ENCODE results near the gene CYP2U1. TPM values are rescaled to one million over a fixed set of nuclear protein-coding genes. Genes with fewer than 3 reads are reported as not detected.

CYP2U1 gene
- polyA plus RNA-seq (2012; rRNA removed) = 2.0 and 2.8 TPM in 2 replicates
- 3.3 and 3.5 TPM in 2 replicates for polyA plus RNA-seq (2012; cell fraction: cytosol; rRNA removed)
- 1.3 and 2.5 TPM in 2 replicates for polyA plus RNA-seq (2012; cell fraction: nucleus; rRNA removed)

GRCh38 chr4:107930821-107931774 lies at the start of gene CYP2U1:
TSS of gene CYP2U1 (plus strand) at chr4:107931549. CDS start at chr4:107931644, 95 bp downstream.
- H3K27ac ChIP-seq (ENCODE audit: low read depth in 2 of 2, low read length in 1 of 2) = peak within 1 kb of the TSS in 1 of 2 experiments; percentile 82; a peak in 2 of 4 replicates
- TF ChIP-seq ZBTB33 (IDR thresholded peaks at IDR 0.05; ENCODE audit: borderline replicate concordance, low read depth) = no peak
- 0 out of 2 replicates have a peak, but pooled peaks have one; percentile 48 for TF ChIP-seq MXI1 (IDR thresholded peaks at IDR 0.05; ENCODE audit: low read depth, low read length)
- TF ChIP-seq NRF1 (IDR thresholded peaks at IDR 0.05; ENCODE audit: low read depth, low read length) = peak; percentile 52
- TF ChIP-seq RCOR1 (IDR thresholded peaks at IDR 0.05; ENCODE audit: low read length) = 0 out of 2 replicates have a peak, but pooled peaks have one; percentile 30
- peak; percentile 63; the same call in 1 of the 2 replicates for TF ChIP-seq TAF1 (IDR thresholded peaks at IDR 0.05; ENCODE audit: borderline replicate concordance, low read depth, low read length)
- peak; percentile 11; the same call in 1 of the 2 replicates for TF ChIP-seq SIN3A (IDR thresholded peaks at IDR 0.05; ENCODE audit: borderline replicate concordance, low read depth, low read length)
- no peak for TF ChIP-seq CTCF (IDR thresholded peaks at IDR 0.05)
- TF ChIP-seq MAX (IDR thresholded peaks at IDR 0.05; ENCODE audit: low read depth) = peak; percentile 61
- TF ChIP-seq, protein P1, sequence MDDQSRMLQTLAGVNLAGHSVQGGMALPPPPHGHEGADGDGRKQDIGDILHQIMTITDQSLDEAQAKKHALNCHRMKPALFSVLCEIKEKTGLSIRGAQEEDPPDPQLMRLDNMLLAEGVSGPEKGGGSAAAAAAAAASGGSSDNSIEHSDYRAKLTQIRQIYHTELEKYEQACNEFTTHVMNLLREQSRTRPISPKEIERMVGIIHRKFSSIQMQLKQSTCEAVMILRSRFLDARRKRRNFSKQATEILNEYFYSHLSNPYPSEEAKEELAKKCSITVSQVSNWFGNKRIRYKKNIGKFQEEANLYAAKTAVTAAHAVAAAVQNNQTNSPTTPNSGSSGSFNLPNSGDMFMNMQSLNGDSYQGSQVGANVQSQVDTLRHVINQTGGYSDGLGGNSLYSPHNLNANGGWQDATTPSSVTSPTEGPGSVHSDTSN (IDR thresholded peaks at IDR 0.05) = peak; percentile 64
- H3K9ac ChIP-seq = peak within 1 kb of the TSS; percentile 64
- H3K9me3 ChIP-seq = no peaks in the 10 kb centered on the region
- no peaks in the 10 kb centered on the region for H3K79me2 ChIP-seq (ENCODE audit: insufficient read depth)
- H3K27me3 ChIP-seq (ENCODE audit: insufficient read depth) = no peaks in the 10 kb centered on the region
- ChIA-PET POLR2A (interaction anchor here (1.2 kb wide), 1 partner anchor 689 kb away, joined by 4 read pairs; the partner anchor contains the start of gene RPL34), CTCF (interaction anchor here (0.7 to 1.9 kb wide), 6 partner anchors 11 to 734 kb away, joined by 3 to 10 read pairs (median 4); no protein-coding TSS in a partner anchor)
- H2AFZ ChIP-seq (ENCODE audit: low read depth) = peak within 1 kb of the TSS; percentile 89
- no peaks in the 10 kb centered on the region for H3F3A ChIP-seq (replicated peaks; ENCODE audit: insufficient read depth)
- H3K4me2 ChIP-seq = peak within 1 kb of the TSS; percentile 94
- no peaks in the 10 kb centered on the region for H3K9me2 ChIP-seq
- H3K4me1 ChIP-seq (ENCODE audit: control insufficient read depth in 1 of 2, insufficient read depth in 2 of 2, low read depth in 1 of 2, low read length in 1 of 2) = peaks cover 0 to 14% of the 10 kb centered on the region in 2 experiments; a peak in 2 of 4 replicates
- no peaks in the 10 kb centered on the region for H4K20me1 ChIP-seq (ENCODE audit: insufficient read depth)
- peaks cover 0 to 2% of the 10 kb centered on the region in 2 experiments for H3K36me3 ChIP-seq (replicated peaks in 1 of 2; ENCODE audit: control insufficient read depth in 1 of 2, insufficient read depth in 2 of 2, low read length in 1 of 2)
- WGBS (ENCODE audit: low lambda C conversion rate) = 9% methylated on average over 31 of the region's 78 CpGs
- peak within 1 kb of the TSS; percentile 83 to 87 for H3K4me3 ChIP-seq (ENCODE audit: low read depth in 2 of 2, low read length in 1 of 2)
- peak; percentile 95 for DNase-seq
